ENCODE results near the gene COBL.

Gene COBL

DNA sequence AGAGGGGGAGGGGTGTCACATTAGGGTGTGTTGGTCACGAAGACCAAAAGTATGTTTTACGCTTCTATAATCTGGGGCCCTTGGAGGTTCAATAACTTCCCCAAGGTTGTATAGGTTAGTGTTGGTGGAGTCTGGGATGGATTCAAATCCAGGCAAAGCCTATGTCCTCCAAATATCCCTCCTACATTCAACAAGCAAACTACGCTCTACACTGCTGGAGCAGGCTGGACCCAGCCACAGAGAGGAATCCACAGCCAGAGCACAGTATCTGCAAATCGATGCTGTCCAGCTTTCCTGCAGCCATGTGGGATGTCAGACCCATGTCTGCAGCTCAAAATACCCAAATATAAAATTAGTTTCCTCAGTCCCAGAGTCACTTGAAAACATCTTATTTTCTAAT lies 198.0 kb downstream of the COBL start:
- H3K27ac Mint-ChIP-seq: no peak overlapping the region
- no peaks in the 10 kb centered on the region for H3K27me3 Mint-ChIP-seq
- CTCF ChIA-PET: interaction anchor here (0.6 kb wide), 1 partner anchor 9 kb away, joined by 3 read pairs; no protein-coding TSS in a partner anchor
- DNase-seq: no peak
- no peaks in the 10 kb centered on the region for H3K36me3 Mint-ChIP-seq
- H3K4me1 Mint-ChIP-seq: peaks cover 32% of the 10 kb centered on the region
- no peak overlapping the region for H3K4me3 Mint-ChIP-seq
- H3K9me3 Mint-ChIP-seq: no peaks in the 10 kb centered on the region

DNA sequence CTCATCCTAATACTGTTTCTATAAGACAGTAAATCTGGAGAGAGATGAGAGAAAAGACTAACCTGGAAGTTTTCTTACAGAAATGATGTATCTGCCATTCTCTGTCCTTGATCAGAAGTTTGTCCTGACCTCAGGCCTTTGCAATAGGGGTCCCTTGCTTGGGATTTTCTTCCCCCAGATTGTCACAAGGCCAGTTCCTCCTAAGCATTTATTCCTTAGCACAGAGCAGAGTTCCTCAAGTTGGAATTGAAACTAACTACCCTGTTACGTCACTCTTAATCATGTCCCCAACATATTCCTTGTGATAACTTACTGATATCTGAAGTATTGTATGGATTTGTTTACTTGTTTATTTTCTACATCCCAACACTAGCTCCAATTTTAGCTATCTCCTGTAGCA lies 202.1 kb downstream of the COBL start:
- Mint-ChIP-seq H3K36me3 (no peaks in the 10 kb centered on the region), H3K4me1 (no peaks in the 10 kb centered on the region), H3K9me3 (no peaks in the 10 kb centered on the region), H3K27ac (no peak overlapping the region), H3K4me3 (no peak overlapping the region), H3K27me3 (no peaks in the 10 kb centered on the region)
- CTCF ChIA-PET: interaction anchor here (1.3 kb wide), 1 partner anchor 46 kb away, joined by 3 read pairs; no protein-coding TSS in a partner anchor
- DNase-seq: no peak

DNA sequence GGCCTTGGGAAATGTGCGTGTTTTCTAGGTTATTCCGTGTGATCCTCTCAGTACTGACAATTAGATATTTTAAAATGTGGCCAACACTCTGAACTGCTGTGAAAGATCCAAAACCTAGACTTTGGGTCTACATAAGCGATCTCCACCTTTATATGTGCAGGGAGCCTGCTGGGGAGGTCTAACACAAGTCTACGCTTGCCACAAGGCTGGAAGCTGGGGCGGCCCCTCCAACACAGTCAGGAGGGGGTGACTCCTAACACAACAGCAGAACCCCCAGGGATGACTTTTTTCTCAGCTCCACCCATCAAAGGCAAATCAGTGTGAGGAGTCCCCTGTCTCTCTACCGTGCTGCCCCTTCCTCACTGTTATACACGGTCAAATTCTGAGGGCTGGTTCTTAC lies 202.6 kb downstream of the COBL start:
- H3K4me3 Mint-ChIP-seq: no peak overlapping the region
- no peaks in the 10 kb centered on the region for H3K27me3 Mint-ChIP-seq
- CTCF ChIA-PET: interaction anchor here (0.6 to 1.3 kb wide), 2 partner anchors 27 to 47 kb away, joined by 3 read pairs; no protein-coding TSS in a partner anchor
- H3K27ac Mint-ChIP-seq: no peak overlapping the region
- no peaks in the 10 kb centered on the region for H3K9me3 Mint-ChIP-seq
- no peak for DNase-seq
- no peaks in the 10 kb centered on the region for H3K4me1 Mint-ChIP-seq
- no peaks in the 10 kb centered on the region for H3K36me3 Mint-ChIP-seq

DNA sequence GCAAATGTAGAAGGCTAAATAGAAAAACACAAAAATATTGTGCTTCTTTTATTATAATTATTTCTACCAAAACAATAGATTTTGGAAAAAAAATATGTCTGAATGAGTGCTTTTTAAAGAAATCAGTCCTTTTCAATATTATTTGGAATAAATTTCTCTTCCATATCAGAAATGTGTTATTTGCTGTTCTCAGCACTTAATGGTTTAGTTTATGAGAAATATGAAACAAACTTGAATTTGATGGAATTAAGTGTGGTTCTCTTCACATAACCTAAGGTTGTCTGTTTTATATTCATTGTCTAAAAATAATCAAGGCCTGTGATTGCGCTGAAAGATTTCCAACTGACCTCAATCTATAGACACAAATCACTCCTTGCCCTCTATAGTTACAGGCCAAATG lies 203.0 kb downstream of the COBL start:
- Mint-ChIP-seq H3K9me3 (no peaks in the 10 kb centered on the region), H3K4me3 (no peak overlapping the region), H3K4me1 (no peaks in the 10 kb centered on the region), H3K27ac (no peak overlapping the region), H3K27me3 (peaks cover 1% of the 10 kb centered on the region), H3K36me3 (no peaks in the 10 kb centered on the region)
- CTCF ChIA-PET: interaction anchor here (0.6 kb wide), 1 partner anchor 28 kb away, joined by 3 read pairs; no protein-coding TSS in a partner anchor
- DNase-seq: no peak

DNA sequence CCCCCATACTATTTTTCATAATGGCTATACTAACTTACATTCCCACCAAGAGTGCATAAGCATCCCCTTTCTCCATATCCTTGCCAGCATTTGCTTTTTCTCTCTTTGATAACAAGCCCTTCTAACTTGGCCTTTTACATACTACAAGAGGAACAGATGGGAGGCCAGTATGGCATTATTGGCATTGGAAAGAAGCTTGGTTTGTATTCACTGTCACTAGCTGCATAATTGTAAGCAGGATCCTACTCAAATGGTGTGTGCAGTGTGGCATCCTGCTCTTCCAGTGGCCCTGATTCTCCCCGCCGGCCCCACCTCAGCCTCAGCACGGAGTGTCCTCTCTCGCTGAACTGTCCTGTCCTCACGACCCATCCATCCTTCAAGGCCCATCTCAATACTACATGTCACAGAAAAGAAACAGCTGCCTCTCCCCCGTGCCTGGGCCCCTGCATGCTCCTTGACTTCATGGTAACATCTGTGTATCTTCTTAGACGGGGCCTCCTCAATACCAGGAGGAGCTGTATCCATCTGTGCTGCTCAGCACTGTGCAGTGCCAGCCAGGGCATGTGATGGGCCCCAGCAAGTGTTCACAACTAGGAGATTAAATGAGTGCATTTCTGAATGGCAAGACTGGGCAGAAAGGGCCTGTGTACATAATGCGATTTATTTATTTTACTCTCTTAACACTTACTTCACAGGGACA lies 205.2 kb downstream of the COBL start:
- H3K9me3 Mint-ChIP-seq: no peaks in the 10 kb centered on the region
- H3K4me1 Mint-ChIP-seq: no peaks in the 10 kb centered on the region
- CTCF ChIA-PET: no interaction called here
- no peaks in the 10 kb centered on the region for H3K36me3 Mint-ChIP-seq
- DNase-seq: no peak
- H3K27me3 Mint-ChIP-seq: peaks cover 3% of the 10 kb centered on the region
- no peak overlapping the region for H3K4me3 Mint-ChIP-seq
- no peak overlapping the region for H3K27ac Mint-ChIP-seq

DNA sequence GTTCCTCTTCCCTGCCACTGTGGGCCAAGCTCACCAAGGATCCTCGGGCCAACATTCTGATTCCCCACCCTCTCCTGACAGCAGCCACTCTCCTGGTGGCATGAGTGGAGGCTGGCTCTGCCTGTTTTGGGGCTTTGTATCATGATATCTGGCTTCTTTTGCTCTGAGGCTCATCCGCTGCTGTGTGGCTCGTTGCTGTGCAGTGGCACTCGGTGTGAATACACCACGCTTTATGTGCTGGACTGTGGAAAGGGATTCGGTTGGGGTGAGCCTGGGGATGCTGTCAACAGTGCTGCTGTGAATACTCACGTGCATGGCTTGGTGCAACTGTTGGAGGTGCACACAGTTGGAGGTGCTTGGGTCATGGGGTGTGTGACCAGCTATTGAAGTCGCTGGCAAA lies 208.5 kb downstream of the COBL start:
- no peaks in the 10 kb centered on the region for H3K4me1 Mint-ChIP-seq
- CTCF ChIA-PET: no interaction called here

DNA sequence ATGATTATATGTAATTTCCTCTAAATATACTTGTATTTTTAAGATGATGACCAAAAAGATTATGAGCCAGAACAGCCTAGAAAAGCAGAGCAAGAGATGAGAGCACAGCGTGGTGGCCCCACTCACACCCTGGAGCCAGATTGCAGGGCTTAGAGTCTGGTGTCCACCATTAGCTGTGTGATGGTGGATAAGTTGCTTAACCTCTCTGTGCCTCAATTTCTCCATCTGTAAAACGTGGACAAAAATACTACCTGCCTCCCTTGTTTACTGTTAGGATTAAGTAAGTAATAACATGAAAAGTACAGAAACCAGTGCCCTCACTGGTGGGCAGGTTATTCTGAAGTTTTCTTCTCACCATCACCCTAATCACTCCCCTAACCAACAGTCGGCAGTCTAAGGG lies 212.3 kb downstream of the COBL start:
- Mint-ChIP-seq H3K27ac (no peak overlapping the region), H3K27me3 (peaks cover 3% of the 10 kb centered on the region), H3K36me3 (no peaks in the 10 kb centered on the region), H3K4me1 (no peaks in the 10 kb centered on the region), H3K4me3 (no peak overlapping the region), H3K9me3 (no peaks in the 10 kb centered on the region)
- CTCF ChIA-PET: interaction anchor here (0.8 kb wide), 1 partner anchor 36 kb away, joined by 3 read pairs; no protein-coding TSS in a partner anchor
- no peak for DNase-seq

More for the DNA sequence above, 208.5 kb downstream of the COBL start:
- H3K27ac Mint-ChIP-seq: no peak overlapping the region
- no peak for DNase-seq
- no peak overlapping the region for H3K4me3 Mint-ChIP-seq
- H3K36me3 Mint-ChIP-seq: no peaks in the 10 kb centered on the region
- peaks cover 3% of the 10 kb centered on the region for H3K27me3 Mint-ChIP-seq
- no peaks in the 10 kb centered on the region for H3K9me3 Mint-ChIP-seq

DNA sequence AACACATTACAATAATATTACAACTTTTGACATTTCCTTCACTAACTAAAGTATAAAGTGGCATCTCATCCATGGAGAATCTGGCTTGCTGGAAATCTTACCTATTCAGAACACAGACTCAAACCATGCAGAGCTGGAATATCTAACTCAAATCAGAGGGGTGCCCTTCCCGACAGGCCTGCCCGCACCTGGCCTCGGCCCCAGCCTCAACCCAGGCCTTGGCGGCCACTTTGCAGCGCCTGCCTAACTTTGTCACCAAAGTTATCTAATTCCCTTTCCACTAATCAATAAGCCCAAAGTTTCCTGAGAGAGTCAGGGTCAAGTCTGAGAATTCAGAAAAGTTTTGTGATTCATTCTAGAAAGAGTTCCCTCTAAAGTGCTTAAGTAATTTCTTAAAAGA lies 212.9 kb downstream of the COBL start:
- CTCF ChIA-PET: interaction anchor here (0.8 kb wide), 1 partner anchor 36 kb away, joined by 3 read pairs; no protein-coding TSS in a partner anchor
- H3K27me3 Mint-ChIP-seq: peaks cover 3% of the 10 kb centered on the region
- H3K4me3 Mint-ChIP-seq: no peak overlapping the region
- H3K36me3 Mint-ChIP-seq: no peaks in the 10 kb centered on the region
- DNase-seq: no peak
- H3K9me3 Mint-ChIP-seq: peaks cover 1% of the 10 kb centered on the region
- H3K4me1 Mint-ChIP-seq: no peaks in the 10 kb centered on the region
- no peak overlapping the region for H3K27ac Mint-ChIP-seq

DNA sequence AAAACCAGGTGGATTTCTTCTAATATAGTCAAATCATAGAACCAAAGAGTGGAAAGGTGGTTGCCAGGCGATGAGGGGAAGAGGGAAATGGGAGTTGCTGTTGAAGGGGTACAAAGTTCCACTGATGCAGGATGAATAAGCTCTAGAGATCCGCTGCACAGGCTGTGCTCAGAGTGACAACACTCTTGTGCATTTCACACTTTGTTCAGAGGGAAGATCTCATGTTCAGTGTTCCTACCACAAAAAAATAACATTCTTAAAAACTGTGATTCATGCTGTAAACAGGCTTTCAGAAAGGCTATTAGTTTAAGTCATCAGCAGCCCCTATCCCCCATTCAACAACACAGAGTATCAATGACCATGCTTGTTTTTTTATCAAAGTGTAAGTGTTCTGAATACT lies 213.8 kb downstream of the COBL start:
- no peak for DNase-seq
- Mint-ChIP-seq H3K9me3 (peaks cover 4% of the 10 kb centered on the region), H3K27ac (no peak overlapping the region), H3K36me3 (no peaks in the 10 kb centered on the region), H3K4me3 (no peak overlapping the region), H3K4me1 (no peaks in the 10 kb centered on the region), H3K27me3 (no peaks in the 10 kb centered on the region)
- CTCF ChIA-PET: no interaction called here

DNA sequence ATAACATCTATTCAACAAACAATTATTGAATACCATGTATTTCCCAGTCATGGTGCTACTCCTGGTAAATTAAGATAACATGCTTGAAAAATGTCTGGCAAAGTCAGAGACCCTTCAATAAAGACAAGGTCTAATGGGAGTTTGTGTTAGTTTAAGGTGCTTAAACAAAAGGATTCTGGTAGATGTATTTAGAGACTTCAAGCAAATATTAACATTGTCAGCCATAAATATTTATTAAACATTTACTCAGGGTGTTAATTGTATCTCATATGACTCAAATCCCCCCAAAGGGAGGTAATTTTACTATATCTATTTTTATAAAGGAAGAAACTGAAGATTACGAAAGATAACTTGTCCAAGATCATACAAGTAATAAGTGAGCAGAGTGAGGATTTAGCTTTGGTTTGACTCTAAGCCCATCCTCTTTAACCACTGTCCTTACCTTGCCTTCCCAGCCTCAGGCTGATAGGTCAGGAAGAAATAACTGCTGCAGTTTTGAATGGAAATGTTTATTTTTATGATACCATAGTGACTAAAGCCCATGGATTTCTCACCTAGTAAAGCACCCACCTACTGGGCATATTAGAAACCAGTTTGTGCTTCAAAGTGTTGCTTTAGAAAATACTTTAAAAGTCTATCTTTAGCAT lies 215.4 kb downstream of the COBL start:
- Mint-ChIP-seq H3K36me3 (no peaks in the 10 kb centered on the region), H3K27me3 (no peaks in the 10 kb centered on the region), H3K4me1 (no peaks in the 10 kb centered on the region), H3K4me3 (no peak overlapping the region), H3K9me3 (peaks cover 4% of the 10 kb centered on the region), H3K27ac (no peak overlapping the region)
- CTCF ChIA-PET: no interaction called here
- DNase-seq: no peak

DNA sequence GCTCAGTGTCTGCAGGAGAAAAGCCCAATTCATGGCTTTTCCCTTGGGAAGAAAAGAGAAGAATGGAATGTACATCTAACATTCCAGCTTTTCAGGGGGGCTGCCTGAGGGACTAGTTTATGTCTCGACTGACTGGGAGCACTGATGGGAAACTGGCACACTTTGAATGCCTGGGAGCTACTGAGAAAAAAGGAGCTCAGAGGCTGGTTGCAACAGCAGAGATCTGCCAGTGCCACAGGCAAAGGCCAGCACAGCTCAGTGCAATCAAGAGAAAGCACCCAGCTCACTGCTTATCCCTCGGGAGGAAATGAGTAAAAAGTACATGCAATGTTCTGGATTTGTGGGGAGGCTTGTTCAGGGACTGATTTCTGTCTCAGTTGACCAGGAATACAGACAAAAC lies 226.2 kb downstream of the COBL start:
- no peak for DNase-seq
- H3K27me3 Mint-ChIP-seq: peaks cover 9% of the 10 kb centered on the region

DNA sequence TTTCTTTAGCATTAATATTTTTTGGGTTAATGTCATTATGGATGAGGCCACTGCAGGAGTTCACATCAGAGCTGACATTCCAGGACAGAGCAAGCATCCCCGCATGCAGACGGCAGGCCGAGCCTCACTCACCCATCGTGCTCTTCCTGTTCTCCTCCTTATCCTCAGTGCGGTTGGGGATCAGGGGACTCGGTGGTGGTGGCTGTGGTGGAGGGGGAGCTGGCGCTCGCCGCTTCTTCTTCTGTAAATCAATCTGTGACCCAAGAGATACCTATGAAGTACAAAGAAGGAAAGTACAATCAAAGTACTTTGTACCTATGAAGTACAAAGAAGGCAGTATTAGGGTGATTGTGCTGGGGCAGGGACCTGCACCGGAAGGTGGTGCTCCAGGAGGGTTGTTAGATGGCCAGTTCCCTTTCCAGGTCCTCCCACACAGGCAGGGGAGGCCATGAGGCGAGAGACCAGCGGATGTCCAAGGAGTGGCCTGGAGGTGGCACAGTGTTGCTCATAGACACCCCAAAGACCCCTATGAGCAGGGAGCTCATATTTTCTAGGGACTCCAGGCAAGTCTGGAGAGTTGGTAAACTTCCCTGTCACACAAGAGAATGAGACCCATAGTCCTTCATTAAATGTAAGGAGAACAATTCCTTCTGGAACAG lies 231.4 kb downstream of the COBL start:
- Mint-ChIP-seq H3K36me3 (no peaks in the 10 kb centered on the region), H3K4me3 (no peak overlapping the region), H3K27me3 (peaks cover 5% of the 10 kb centered on the region), H3K4me1 (no peaks in the 10 kb centered on the region), H3K27ac (no peak overlapping the region), H3K9me3 (no peaks in the 10 kb centered on the region)
- CTCF ChIA-PET: interaction anchor here (1.1 kb wide), 1 partner anchor 56 kb away, joined by 4 read pairs; no protein-coding TSS in a partner anchor
- DNase-seq: no peak

More for the DNA sequence above, 226.2 kb downstream of the COBL start:
- no peak overlapping the region for H3K27ac Mint-ChIP-seq
- CTCF ChIA-PET: interaction anchor here (1.2 to 1.4 kb wide), 3 partner anchors 19 to 72 kb away, joined by 3 to 6 read pairs (median 4); no protein-coding TSS in a partner anchor
- no peak overlapping the region for H3K4me3 Mint-ChIP-seq
- no peaks in the 10 kb centered on the region for H3K4me1 Mint-ChIP-seq
- peaks cover 10% of the 10 kb centered on the region for H3K9me3 Mint-ChIP-seq
- peaks cover 3% of the 10 kb centered on the region for H3K36me3 Mint-ChIP-seq

DNA sequence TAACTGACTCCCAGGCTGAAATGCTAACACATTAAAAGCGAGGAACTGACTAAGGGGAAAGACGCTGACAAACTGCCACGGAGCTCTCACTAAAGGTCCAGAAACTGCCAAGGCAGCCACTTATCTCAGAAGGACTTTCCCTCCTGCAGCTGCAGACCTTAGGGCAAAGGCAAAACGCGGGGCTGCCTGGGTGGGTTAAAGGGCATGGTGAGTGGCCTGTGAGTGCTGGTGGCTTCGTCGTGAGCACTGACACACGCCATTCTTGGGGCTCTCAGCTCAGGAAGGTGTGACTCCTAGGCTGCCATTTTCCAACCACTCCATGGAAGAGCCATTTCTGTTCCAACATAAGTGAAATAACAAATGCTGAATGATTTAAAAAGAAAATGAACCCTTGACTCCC lies 232.5 kb downstream of the COBL start:
- no peaks in the 10 kb centered on the region for H3K36me3 Mint-ChIP-seq
- H3K27me3 Mint-ChIP-seq: peaks cover 5% of the 10 kb centered on the region
- CTCF ChIA-PET: no interaction called here
- H3K4me1 Mint-ChIP-seq: no peaks in the 10 kb centered on the region
- DNase-seq: no peak
- H3K27ac Mint-ChIP-seq: no peak overlapping the region
- no peaks in the 10 kb centered on the region for H3K9me3 Mint-ChIP-seq
- H3K4me3 Mint-ChIP-seq: no peak overlapping the region

DNA sequence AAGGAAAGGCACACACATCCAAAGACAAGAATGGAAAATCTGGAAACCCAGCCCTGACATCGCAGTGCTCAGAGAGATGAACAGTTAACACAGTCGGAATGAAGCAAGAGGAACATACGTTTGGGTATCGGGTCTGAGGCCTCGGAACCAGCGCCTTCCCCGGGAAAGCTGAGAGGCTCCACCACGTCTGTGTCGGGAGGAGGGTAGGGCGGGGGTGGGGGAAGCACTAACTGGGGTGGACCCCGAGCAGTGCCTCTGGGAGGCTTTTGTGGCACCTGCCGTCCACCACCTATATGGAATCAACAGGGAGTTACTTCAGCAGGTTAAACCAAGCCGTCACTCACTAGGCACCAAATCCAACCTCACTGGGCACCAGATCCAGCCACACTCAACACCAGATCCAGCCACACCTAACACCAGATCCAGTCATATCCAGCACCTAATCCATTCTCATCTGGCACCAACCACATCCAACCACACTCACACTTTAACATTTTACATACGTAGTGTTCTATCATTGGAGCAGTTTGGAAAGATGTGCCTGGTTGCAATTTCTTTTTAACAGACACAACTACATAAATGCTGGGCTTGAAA lies 233.6 kb downstream of the COBL start:
- H3K9me3 Mint-ChIP-seq: no peaks in the 10 kb centered on the region
- CTCF ChIA-PET: interaction anchor here (0.6 to 1.8 kb wide), 2 partner anchors 58 to 78 kb away, joined by 3 to 4 read pairs; no protein-coding TSS in a partner anchor
- H3K27ac Mint-ChIP-seq: no peak overlapping the region
- H3K27me3 Mint-ChIP-seq: no peaks in the 10 kb centered on the region
- no peaks in the 10 kb centered on the region for H3K36me3 Mint-ChIP-seq
- H3K4me3 Mint-ChIP-seq: no peak overlapping the region
- no peaks in the 10 kb centered on the region for H3K4me1 Mint-ChIP-seq
- DNase-seq: no peak

Data from activated naive CD4-positive, alpha-beta T cell treated with anti-CD3 and anti-CD28 coated beads, Interleukin-2, amount 10 ng/mL, durations not matched to agents 7 days and 5 days (primary cell).